ENCODE measurements around the gene RAB25.
A peak's percentile ranks its signal among the peaks of the same experiment; 100 is the strongest.

Gene RAB25

DNA sequence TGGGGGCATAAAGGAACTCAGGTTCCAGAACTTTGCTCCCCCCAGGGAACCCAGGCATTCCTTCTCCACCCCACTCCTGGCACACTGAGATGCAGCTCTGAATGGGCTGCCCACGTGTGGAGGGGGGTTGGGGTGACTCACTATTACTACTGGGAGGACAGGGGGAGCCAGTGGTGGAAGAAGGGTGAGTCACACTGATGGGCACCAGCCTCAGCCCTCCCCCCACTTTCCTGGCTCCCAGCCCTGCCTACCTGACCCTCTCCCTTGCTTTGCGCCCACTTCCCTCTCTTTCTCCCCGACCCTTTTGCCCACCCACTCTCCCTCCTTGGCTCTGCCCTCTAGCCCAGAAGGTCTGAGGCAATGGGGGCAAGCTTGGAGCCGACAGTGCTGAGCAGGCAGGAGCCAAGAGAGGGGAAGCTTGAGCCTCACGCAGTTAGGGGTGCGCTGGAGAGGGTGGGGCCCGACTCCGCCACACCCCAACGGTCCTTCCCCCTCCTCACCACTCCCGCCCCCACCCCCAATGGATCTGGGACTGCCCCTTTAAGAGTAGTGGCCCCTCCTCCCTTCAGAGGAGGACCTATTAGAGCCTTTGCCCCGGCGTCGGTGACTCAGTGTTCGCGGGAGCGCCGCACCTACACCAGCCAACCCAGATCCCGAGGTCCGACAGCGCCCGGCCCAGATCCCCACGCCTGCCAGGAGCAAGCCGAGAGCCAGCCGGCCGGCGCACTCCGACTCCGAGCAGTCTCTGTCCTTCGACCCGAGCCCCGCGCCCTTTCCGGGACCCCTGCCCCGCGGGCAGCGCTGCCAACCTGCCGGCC lies 53.4 kb downstream of the RAB25 start, which contains the start of gene LMNA (continued):
- TF ChIP-seq ZNF391 (tag by site-specific recombination; IDR thresholded peaks at IDR 0.05; ENCODE audit: borderline replicate concordance, low read depth) = peak; percentile 81; the same call in 1 of the 2 replicates
- no peak for TF ChIP-seq ZNF548 (tag by site-specific recombination; IDR thresholded peaks at IDR 0.05)
- TF ChIP-seq ZNF292 (tag by site-specific recombination; IDR thresholded peaks at IDR 0.05; ENCODE audit: borderline replicate concordance, low read depth) = no peak
- no peak for TF ChIP-seq ZNF830 (tag by site-specific recombination; IDR thresholded peaks at IDR 0.05; ENCODE audit: low read depth)
- peak; percentile 40; the same call in 1 of the 2 replicates for TF ChIP-seq ZBTB20 (tag by site-specific recombination; IDR thresholded peaks at IDR 0.05)
- TF ChIP-seq, protein P1, sequence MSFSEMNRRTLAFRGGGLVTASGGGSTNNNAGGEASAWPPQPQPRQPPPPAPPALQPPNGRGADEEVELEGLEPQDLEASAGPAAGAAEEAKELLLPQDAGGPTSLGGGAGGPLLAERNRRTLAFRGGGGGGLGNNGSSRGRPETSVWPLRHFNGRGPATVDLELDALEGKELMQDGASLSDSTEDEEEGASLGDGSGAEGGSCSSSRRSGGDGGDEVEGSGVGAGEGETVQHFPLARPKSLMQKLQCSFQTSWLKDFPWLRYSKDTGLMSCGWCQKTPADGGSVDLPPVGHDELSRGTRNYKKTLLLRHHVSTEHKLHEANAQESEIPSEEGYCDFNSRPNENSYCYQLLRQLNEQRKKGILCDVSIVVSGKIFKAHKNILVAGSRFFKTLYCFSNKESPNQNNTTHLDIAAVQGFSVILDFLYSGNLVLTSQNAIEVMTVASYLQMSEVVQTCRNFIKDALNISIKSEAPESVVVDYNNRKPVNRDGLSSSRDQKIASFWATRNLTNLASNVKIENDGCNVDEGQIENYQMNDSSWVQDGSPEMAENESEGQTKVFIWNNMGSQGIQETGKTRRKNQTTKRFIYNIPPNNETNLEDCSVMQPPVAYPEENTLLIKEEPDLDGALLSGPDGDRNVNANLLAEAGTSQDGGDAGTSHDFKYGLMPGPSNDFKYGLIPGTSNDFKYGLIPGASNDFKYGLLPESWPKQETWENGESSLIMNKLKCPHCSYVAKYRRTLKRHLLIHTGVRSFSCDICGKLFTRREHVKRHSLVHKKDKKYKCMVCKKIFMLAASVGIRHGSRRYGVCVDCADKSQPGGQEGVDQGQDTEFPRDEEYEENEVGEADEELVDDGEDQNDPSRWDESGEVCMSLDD (tag by site-specific recombination; IDR thresholded peaks at IDR 0.05) = peak; percentile 76
- peak; percentile 61 for TF ChIP-seq ZBTB8A (tag by site-specific recombination; IDR thresholded peaks at IDR 0.05)
- peak; percentile 99 for TF ChIP-seq PATZ1 (tag by site-specific recombination; IDR thresholded peaks at IDR 0.05)
- no peak for TF ChIP-seq ZNF248 (tag by site-specific recombination; IDR thresholded peaks at IDR 0.05)
- no peak for TF ChIP-seq ZNF488 (tag by site-specific recombination; IDR thresholded peaks at IDR 0.05)
- no peak for TF ChIP-seq ZNF140 (tag by site-specific recombination; IDR thresholded peaks at IDR 0.05)
- TF ChIP-seq ZNF404 (tag by site-specific recombination; IDR thresholded peaks at IDR 0.05) = no peak
- TF ChIP-seq ZNF792 (tag by site-specific recombination; IDR thresholded peaks at IDR 0.05) = no peak
- no peak for TF ChIP-seq ZNF48 (tag by site-specific recombination; IDR thresholded peaks at IDR 0.05)
- no peak for TF ChIP-seq KLF7 (tag by site-specific recombination; IDR thresholded peaks at IDR 0.05; ENCODE audit: borderline replicate concordance)
- TF ChIP-seq ZNF521 (tag by site-specific recombination; IDR thresholded peaks at IDR 0.05) = no peak
- peak; percentile 88 for TF ChIP-seq ZEB2 (tag by site-specific recombination; IDR thresholded peaks at IDR 0.05)
- no peak for TF ChIP-seq PRDM2 (tag by site-specific recombination; IDR thresholded peaks at IDR 0.05; ENCODE audit: borderline replicate concordance)
- TF ChIP-seq REPIN1 (tag by site-specific recombination; IDR thresholded peaks at IDR 0.05; ENCODE audit: low read depth) = no peak
- TF ChIP-seq, protein P2, sequence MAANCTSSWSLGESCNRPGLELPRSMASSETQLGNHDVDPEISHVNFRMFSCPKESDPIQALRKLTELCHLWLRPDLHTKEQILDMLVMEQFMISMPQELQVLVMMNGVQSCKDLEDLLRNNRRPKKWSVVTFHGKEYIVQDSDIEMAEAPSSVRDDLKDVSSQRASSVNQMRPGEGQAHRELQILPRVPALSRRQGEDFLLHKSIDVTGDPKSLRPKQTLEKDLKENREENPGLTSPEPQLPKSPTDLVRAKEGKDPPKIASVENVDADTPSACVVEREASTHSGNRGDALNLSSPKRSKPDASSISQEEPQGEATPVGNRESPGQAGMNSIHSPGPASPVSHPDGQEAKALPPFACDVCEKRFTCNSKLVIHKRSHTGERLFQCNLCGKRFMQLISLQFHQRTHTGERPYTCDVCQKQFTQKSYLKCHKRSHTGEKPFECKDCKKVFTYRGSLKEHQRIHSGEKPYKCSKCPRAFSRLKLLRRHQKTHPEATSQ (tag by site-specific recombination; IDR thresholded peaks at IDR 0.05) = no peak
- no peak for TF ChIP-seq ZNF624 (tag by site-specific recombination; IDR thresholded peaks at IDR 0.05)
- peak; percentile 85 for TF ChIP-seq SP2 (tag by site-specific recombination; IDR thresholded peaks at IDR 0.05)
- no peak for TF ChIP-seq ZNF175 (tag by site-specific recombination; IDR thresholded peaks at IDR 0.05)

Data from HEK293 (cell line).